ENCODE data around the gene MYOG. TPM values are rescaled to one million over a fixed set of nuclear protein-coding genes. Genes with fewer than 3 reads are reported as not detected.

MYOG gene
- total RNA-seq, 3 donors from 2014 or later (not counting 1 experiment from before 2014, with no cell fraction given), result not detected

DNA sequence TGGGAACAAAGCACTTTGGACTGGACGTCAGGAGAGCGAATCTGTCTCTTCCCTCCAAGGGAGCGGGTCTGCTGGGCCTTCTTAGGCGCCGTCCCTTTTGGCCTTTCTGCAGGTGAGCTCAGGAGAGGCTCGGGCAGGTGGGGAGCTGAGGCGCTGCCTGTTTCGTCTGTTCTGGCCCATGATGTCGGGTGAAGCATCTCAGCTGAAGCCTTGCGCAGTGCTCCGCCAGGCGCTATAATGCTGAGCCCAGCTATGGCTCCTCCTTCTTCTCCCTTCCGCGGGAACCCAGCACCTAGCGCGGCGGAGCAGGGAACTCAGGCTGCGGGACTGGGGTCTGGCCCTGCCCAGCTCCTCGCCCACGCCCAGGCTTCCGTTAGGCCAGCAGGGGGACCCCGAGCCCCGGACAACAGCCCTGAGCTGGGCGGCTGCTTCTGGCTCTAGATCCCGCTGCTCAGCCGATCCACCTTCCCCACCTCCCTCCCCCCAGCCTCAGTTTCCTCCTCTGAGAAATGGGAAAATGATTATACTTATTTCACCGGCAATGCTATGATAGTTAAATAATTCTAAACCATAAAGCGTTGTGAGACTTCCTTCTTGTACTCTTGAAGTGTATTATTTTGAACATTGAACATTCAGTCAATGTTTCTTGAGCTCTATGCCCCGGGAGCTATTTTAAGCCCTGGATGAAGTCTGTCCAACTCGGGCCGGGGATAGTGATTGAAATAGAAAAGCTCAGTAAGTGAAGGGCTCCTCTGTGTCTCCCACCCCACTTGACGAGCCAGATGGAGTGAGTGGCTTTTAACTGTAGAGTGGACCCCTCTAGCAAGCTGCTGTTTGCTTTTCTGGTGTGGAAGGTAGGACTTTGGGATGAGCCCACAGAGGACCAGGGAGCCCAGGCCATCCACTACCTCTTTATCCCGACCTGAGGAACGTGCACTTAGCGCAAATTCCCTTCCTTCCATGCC, 32.1 kb upstream of the MYOG start:
- ATAC-seq (peak in 1 of 3 donors; percentile 55), DNase-seq (peak in 1 of 2 donors; percentile 25)
- H3K9me3 ChIP-seq (ENCODE audit: control insufficient read depth, insufficient read depth, low read length), result no peaks in the 10 kb centered on the region
- Mint-ChIP-seq H3K27ac (no peak overlapping the region), H3K4me3 (no peak overlapping the region), H3K4me1 (peaks cover 0 to 11% of the 10 kb centered on the region in 2 donors), H3K36me3 (no peaks in the 10 kb centered on the region), H3K9me3 (no peaks in the 10 kb centered on the region), H3K27me3 (ENCODE audit: low read depth in 2 of 2) (peaks cover 25 to 41% of the 10 kb centered on the region in 2 donors)
- H3K27ac ChIP-seq (ENCODE audit: low read length), result no peak overlapping the region
- no peak overlapping the region for H3K4me3 ChIP-seq (ENCODE audit: low read length)
- no peaks in the 10 kb centered on the region for H3K4me1 ChIP-seq (ENCODE audit: control insufficient read depth, insufficient read depth, low read length)
- no peaks in the 10 kb centered on the region for H3K36me3 ChIP-seq (ENCODE audit: control insufficient read depth, insufficient read depth, low read length)
- TF ChIP-seq, protein P1, sequence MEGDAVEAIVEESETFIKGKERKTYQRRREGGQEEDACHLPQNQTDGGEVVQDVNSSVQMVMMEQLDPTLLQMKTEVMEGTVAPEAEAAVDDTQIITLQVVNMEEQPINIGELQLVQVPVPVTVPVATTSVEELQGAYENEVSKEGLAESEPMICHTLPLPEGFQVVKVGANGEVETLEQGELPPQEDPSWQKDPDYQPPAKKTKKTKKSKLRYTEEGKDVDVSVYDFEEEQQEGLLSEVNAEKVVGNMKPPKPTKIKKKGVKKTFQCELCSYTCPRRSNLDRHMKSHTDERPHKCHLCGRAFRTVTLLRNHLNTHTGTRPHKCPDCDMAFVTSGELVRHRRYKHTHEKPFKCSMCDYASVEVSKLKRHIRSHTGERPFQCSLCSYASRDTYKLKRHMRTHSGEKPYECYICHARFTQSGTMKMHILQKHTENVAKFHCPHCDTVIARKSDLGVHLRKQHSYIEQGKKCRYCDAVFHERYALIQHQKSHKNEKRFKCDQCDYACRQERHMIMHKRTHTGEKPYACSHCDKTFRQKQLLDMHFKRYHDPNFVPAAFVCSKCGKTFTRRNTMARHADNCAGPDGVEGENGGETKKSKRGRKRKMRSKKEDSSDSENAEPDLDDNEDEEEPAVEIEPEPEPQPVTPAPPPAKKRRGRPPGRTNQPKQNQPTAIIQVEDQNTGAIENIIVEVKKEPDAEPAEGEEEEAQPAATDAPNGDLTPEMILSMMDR (IDR thresholded peaks at IDR 0.05), result no peak
- WGBS (ENCODE audit: insufficient coverage), result 35% methylated on average over 32 of the region's 35 CpGs
- intact Hi-C loops (cut with micrococcal nuclease), result no loop called here
- H3K27me3 ChIP-seq (ENCODE audit: control insufficient read depth, insufficient read depth, low read length), result peaks cover 9% of the 10 kb centered on the region

DNA sequence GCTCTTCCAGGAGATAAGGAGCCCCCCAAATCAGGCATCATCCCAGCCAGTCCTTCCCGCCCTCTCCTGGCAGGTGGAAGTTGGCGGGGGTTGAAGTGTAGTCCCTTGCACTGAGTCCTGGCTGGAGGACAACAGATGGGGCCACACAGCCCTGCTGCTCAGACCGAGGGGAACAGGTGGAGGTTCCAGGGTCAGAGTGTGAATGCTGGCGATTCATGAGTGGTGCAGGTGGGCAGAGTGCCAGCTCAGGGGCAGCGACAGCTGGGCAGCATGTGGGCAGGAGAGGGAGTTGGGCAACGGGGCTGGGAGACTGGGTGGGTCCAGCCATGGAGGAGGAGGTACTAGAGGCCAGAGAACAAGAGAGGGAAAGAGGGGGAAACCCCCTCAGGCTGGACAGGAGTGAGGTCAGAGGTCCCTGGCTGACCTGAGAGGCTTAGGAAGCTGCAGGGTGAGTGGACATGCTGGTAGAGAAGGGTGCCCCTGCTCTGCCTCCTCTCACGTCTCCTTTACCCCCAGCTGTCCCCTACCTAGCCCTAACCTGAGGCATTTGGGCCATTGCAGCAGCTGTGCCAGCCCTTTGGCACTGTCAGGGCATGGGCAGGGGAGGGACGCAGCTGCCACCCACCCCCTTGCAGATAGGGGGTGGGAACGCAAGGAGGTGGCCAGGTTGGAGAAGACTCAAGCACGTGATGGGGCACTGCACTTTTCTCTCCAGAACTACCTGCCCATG, 30.4 kb upstream of the MYOG start:
- intact Hi-C loops (cut with micrococcal nuclease), result no loop called here
- 75% methylated on average over 8 of the region's 10 CpGs for WGBS (ENCODE audit: insufficient coverage)
- H3K4me1 ChIP-seq (ENCODE audit: control insufficient read depth, insufficient read depth, low read length), result no peaks in the 10 kb centered on the region
- H3K27me3 ChIP-seq (ENCODE audit: control insufficient read depth, insufficient read depth, low read length), result peaks cover 9% of the 10 kb centered on the region
- Mint-ChIP-seq H3K9me3 (no peaks in the 10 kb centered on the region), H3K4me3 (no peak overlapping the region), H3K4me1 (peaks cover 0 to 4% of the 10 kb centered on the region in 2 donors), H3K27me3 (ENCODE audit: low read depth in 2 of 2) (peaks cover 25 to 36% of the 10 kb centered on the region in 2 donors), H3K27ac (no peak overlapping the region), H3K36me3 (no peaks in the 10 kb centered on the region)
- no peaks in the 10 kb centered on the region for H3K9me3 ChIP-seq (ENCODE audit: control insufficient read depth, insufficient read depth, low read length)
- no peak overlapping the region for H3K4me3 ChIP-seq (ENCODE audit: low read length)
- H3K36me3 ChIP-seq (ENCODE audit: control insufficient read depth, insufficient read depth, low read length), result no peaks in the 10 kb centered on the region
- DNase-seq, result no peak
- no peak overlapping the region for H3K27ac ChIP-seq (ENCODE audit: low read length)
- ATAC-seq, result no peak
- TF ChIP-seq, protein P1 (IDR thresholded peaks at IDR 0.05), result no peak

DNA sequence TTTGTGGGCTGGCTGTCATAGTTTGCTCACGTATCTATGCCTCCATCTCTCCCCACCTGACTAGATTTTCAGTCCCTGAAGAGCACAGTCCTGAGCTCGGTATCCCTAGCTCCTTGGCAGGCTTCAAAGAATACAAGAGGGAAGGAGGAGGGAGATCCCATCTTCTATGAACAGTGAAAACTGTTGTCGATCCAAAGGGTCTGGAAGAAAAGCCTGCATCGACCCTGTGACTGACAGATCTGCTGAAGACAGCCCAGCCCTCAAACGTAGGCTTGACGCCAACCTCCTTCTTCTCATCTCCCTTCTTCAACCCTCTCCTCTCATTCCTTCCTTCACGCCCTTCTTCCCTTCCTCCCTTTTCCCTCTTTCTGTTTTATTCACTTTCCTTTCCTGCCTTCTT, 28.4 kb upstream of the MYOG start:
- ATAC-seq, result no peak
- Histone ChIP-seq H3K4me3 (ENCODE audit: low read length) (no peak overlapping the region), H3K9me3 (ENCODE audit: control insufficient read depth, insufficient read depth, low read length) (no peaks in the 10 kb centered on the region), H3K27me3 (ENCODE audit: control insufficient read depth, insufficient read depth, low read length) (peaks cover 9% of the 10 kb centered on the region), H3K27ac (ENCODE audit: low read length) (no peak overlapping the region), H3K4me1 (ENCODE audit: control insufficient read depth, insufficient read depth, low read length) (no peaks in the 10 kb centered on the region), H3K36me3 (ENCODE audit: control insufficient read depth, insufficient read depth, low read length) (no peaks in the 10 kb centered on the region)
- Mint-ChIP-seq H3K27me3 (ENCODE audit: low read depth in 2 of 2) (peaks cover 24 to 30% of the 10 kb centered on the region in 2 donors), H3K36me3 (no peaks in the 10 kb centered on the region), H3K27ac (no peak overlapping the region), H3K4me3 (no peak overlapping the region), H3K4me1 (no peaks in the 10 kb centered on the region), H3K9me3 (no peaks in the 10 kb centered on the region)
- no peak for DNase-seq
- intact Hi-C loops (cut with micrococcal nuclease), result no loop called here
- TF ChIP-seq, protein P1 (IDR thresholded peaks at IDR 0.05), result no peak
- WGBS (ENCODE audit: insufficient coverage), result 88% methylated on average over 6 of the region's 7 CpGs

Data from natural killer cell (primary cell).